Fibroblast of skin of abdomen (primary cell): ENCODE results near the gene INHA.

Source experiments
- DNase-seq: peaks from one replicate; pipeline ENCODE4 v3.0.0-alpha.2; 2013

Gene INHA

DNA sequence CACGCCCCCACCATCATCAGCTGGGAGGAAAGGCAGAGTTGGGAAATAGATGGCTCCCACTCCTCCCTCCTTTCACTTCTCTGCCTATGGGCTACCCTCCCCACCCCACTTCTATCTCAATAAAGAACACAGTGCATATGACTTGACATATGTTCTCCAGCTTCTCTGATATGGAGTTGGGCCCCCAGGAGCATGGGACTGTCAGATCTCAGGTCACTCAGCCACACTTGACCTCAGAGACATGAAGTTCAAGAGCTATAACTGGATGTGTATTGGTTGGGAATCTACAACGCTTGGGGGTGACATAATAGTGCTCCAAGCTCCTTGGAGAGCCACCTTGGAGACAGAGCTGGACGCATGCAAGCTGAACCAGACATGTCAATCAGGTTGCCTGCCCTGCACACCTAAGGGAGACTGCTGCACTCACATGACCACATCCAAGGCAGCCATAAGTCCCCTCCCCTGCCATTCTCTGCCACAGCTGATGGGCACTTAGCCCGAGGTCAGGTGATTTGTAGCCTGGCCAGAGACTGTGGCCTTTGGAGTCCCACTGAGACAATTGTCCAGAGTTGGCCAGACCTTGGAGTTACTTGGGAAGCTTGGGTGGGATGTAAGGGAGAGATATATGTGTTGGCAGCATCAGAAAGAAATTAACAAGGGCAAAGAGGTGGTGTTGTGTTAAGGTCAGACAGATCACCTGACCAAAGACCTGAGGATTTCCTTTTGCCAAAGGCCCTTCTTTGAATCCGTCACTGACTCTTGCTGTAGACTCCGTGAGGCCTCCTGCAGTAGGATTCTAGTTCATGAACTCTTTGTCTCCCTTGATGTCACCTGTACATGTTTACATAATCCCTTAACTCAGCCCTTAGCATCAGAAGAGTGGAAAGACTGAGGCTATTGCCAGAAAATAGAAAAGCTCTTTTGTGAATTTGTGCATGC lies 3.7 kb downstream of the INHA start:
- DNase-seq = no peak

DNA sequence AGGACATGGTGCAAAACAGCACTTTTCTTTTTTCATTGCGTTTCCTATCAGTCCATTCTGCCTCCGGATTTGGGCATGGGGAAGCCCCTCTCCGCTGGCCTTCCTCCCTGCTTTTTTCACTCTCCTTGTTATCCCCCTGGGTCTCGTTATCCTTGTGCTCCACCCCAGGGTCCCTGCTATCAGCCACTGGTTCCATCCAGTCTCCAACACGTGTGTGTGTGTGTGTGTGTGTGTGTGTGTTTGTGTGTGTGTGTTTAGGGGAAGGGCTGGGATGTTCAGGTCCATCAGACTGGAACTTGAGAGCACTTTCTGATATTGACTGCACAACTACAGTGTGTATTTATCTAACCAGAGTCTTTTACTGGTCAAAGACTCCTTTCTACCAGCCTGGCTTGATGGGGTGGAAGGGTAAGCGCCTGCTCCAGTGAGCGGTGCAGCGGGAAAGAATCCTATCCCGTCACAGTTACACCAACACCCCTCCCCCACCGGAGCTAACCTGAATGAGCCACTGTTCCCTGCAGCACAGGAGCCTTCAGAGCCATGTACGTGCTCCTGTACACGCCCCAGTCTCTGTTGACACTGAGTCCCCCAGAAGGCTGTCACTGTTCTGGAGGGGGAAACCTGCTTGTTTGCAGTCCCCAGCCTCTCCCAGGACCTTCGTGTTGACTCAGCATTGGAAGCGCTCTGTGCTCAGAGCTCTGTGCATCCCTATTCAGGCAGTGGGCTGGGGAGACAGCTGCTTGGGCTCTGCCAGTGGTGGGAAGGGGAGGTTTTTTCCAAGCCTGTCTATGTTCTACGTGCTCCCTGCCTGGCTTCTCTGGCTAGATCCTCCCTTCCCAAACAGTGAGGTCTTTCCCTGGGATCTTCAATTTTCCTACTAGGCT lies 4.6 kb downstream of the INHA start:
- DNase-seq = no peak

DNA sequence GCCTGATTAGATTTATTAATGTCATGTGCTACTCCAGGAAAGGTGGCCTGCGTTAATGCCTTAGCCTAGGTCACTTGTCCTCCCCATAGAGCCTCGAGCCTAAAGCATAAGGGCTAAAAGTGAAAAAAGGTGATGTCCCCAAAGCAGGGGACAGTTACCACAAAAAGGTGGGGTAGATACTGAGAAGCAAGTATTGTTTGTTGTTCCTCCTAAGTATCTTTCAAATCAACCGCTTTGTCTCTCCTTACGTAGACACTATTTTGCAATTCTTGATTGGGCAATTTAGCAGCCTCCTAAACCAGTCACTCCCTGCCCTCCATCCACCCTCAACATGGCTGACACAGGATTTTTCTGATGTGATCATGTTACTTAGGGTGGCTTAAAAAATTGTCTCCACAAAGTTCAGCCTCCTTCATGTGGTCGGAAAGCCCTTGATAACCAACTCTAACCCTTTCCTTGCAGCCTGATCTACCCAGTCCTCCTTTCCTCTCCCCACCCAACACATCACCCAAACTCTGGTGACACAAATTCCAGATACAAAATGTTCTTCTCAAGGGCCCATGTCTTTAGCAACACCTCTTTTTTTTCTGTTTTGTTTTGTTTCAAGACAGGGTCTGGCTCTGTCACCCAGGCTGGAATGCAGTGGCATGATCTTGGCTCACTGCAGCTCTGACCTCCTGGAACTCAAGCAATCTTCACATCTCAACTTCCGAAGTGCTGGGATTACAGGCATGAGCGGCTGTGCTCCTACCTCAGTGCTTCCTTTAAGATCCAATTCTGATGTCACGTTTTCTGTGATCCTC lies 6.9 kb downstream of the INHA start:
- no peak for DNase-seq

DNA sequence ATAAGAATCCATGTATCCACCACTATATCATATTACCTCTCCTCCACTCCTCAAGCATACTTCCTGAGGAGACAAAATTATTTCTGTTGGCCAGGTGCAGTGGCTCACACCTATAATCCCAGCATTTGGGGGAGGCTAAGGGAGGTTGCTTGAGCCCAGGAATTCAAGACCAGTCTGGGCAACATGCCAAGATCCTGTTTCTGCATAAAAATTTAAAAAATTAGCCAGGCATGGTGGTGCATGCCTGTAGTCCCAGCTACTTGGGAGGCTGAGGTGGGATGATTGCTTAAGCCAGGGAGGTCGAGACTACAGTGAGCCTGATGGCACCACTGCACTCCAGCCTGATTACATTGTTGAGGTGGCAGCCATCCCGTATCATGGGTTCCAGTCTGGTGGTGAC lies 9.2 kb downstream of the INHA start:
- DNase-seq = no peak

DNA sequence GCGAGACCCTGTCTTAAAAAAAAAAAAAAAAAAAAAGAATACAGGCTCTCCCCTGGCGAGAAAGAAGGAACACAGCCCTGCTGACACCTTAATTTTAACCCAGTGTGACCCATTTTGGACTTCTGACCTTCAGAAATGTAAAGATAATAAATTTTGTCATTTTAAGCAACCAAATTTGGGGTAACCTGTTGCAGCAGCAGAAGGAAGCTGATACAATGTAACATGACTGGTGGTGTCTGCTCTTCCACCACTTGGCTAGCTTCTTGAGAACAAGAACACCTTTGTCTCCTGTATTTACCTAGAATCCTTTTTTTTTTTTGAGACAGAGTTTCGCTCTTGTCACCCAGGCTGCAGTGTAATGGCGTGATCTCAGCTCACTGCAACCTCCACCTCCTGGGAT lies 19.0 kb downstream of the INHA start:
- DNase-seq = no peak

DNA sequence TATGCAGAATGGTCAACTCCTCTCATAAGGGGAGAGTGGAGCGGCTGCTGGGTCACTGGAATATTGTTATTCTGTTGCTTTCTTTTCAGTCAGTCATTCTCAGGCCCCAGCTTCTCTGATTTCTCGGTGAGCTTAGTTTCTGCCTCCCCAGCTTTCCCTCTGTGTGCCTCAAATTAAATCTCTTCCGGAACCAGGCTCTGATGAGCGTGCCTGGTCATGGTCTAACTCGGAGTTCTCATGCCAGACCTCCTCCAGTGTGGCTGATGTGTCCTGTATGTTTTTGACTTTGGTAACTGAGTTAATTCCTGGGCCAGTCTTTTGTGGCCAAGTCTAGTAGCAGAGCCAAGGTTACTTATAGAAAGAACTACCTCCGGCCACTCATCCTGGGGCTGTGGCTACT lies 20.6 kb downstream of the INHA start:
- no peak for DNase-seq

DNA sequence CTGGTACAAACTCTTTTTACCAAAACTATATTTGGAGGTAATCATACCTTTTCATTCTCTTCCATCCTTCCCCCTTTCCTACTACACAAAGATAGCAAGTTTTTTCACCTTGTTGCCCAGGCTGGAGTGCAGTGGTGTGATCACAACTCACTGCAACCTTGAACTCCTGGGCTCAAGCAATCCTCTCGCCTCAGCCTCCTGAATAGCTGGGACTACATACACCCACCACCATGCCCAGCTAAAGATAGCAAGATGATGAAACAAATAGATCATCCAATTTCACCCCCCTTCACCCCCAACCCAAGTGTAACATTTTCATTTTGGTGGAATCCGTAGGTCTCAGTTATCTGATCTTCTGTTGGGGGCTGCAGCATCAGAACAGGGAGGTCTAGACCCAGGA lies 21.0 kb downstream of the INHA start:
- DNase-seq = no peak

DNA sequence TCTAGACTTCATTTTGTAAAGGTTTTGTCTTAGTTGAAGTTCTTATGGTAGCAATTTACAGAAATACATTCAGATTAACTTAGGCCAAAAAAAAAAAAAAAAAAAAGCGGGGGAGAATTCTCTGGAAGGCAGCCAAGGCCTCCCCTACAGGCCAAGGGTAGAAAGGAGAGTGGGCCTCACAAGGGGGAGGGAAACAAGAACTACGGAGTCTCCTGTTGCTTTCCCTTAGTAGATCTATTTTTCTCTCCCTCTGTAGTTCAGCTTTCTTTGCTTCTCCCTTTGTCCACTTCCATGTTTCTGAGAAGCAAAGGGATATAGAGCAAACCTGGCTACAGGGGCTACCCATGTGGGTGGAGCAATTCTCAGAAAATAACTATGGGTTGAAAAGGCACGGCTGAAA lies 23.1 kb downstream of the INHA start:
- peak; percentile 28 for DNase-seq

DNA sequence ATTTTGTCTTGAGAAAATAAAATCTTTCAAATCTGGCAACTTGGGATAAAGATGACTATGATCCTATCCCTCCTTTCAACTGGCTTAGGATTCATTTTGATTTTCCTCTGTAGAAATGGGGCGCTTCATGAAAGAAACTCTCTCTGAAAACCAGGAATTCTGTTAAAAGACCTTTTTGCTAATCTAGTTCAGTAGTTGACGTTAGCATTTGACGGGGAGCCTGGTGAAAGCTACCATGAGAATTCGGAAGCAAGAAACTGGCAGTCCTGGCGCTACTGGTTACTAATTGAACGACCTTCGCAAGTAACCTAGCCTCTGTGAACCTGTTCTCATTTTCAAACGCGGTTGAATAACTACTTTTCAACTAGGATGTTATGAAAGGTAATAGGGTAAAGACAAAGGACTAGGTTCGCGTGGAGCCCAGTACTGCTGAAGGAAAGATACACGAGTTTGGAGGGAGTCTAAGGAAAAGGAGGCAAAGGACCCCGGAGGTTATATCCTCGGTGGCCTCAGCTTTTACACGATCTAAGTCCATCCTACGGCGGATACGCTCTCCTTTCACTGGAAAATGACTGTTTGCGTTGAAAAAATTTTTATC lies 24.9 kb downstream of the INHA start:
- DNase-seq = no peak

DNA sequence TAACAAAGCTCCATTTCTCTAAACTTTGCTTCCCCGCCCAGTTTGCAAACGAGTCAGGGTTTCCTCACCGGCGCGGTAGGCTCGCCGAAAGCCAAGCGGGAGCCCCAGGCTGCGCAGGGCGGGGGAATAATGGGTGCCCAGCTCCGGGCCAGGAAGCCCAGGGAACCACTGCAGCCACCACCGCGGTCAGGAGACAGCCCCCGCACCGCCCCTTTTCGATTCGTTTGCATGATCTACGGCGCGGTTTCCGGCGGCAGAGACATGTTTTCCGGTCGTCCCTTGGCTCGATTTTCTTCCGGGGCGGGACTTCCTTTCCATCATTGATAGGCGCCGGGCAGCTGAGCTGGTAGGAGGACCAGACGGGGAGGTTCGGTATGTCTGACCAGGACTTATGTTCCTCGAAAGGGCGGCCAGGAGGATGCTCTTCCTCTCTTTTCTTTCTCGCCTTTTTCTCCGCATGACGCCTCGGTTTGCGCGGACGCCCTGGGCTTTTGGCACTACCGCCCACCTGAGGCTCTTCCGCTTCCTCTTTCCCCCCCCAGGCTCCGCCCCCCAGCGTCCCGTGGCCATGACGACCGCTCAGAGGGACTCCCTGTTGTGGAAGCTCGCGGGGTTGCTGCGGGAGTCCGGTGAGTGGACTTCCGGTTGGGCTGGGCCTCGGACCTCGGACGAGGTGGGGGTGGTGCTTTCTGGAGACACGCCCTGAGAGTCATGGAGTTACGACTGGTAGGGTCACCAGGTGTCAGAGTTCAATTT lies 25.6 kb downstream of the INHA start, which contains the start of gene STK11IP:
STK11IP (plus strand) TSS at position 306 of the 756 bp plus-strand sequence; CDS start at position 569, 263 bp downstream.
- peak; percentile 97 for DNase-seq

DNA sequence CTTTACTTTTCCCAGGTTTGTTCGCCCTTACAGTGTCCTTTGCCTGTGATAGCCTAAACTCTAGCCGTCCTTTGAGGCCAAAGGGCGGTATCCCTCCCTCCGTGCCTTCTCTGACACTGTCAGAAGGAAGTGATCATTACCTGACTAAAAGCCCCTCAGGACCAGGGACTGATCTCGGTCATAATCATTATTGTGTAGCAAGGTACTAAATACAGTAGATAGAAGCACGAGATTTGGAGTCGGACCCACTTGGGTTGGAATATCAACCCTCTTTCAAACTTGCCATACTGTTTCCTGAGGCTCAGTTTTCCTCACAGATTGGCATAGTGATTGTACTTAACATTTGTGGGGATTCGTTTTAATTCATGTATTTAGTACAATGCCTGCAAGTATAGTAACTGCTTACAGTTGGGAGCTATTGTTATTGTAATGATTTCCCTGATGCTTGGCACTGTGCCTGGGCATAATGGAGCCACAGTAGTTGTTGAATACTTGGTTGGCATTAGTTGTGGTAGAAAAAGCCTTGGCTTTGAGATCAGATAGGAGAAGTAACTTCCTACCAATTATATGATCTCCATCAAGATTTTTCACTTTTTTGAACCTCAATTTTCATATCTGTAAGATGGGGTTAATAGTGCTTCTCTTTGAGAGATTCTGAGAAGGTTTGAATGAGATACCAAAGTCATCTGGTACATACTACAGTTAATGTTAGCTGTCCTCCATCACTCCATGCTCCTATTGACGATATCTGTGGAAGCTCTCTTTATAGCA lies 26.4 kb downstream of the INHA start:
- DNase-seq = no peak

DNA sequence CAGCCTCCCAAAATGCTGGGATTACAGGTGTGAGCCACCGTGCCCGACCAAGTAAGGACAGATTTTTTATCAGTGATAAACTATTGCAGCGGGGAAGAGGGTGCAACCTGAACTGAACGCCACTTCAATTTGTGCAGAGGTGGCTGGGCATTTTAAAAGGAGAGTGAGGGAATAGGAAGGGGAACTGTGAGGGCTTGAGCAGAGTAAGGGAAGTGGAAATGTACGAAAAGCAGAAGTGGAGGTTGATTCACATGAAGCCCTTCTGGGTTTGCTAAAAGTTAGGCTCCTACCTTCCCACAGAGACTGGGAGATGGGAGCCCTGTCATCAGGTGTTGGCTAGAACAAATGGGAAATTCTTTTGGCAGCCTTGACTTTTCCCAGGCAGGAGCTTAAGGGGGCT lies 31.7 kb downstream of the INHA start:
- no peak for DNase-seq

DNA sequence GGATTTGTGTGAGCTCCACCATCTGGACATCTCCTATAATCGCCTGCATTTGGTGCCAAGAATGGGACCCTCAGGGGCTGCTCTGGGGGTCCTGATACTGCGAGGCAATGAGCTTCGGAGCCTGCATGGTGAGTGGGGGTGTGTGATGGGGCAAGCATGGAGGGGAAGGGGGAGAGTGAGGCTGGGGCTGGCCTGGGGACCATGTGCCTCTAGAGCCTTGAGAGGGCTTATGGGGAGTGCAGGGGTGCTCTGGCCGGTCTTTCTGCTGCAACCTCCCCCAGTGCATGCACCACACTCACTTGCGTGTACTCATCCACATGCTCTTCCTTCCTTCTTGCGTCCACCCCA lies 33.5 kb downstream of the INHA start:
- DNase-seq = no peak

DNA sequence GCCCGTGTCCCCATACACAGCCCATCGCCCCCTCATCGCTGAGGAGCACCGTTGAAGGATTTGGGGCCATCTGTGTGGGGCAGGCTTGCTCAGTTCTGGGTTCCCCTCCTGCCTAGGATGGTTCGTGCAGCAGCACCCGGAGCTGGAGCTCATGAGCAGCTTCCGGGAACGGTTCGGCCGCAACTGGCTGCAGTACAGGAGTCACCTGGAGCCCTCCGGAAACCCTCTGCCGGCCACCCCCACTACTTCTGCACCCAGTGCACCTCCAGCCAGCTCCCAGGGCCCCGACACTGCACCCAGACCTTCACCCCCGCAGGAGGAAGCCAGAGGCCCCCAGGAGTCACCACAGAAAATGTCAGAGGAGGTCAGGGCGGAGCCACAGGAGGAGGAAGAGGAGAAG lies 35.8 kb downstream of the INHA start:
- DNase-seq = no peak

DNA sequence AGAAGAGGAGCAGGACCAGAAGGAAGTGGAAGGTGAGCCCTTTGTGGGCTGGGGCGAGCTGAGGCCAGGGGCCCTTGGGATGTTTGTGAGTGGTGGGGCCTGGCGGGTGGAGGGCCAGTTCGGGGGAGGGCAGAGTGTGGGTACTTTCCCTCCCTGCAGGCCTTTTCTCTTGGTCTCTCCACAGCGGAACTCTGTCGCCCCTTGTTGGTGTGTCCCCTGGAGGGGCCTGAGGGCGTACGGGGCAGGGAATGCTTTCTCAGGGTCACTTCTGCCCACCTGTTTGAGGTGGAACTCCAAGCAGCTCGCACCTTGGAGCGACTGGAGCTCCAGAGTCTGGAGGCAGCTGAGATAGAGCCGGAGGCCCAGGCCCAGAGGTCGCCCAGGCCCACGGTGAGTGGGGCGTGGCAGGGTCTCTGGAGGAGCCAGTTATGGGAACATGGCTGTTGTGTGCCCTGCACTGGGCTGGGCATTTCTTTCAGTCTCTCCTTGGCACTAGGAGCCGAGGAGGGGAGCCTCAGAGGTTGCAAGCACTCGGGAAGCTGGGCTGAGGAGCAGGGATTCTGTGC lies 36.4 kb downstream of the INHA start:
- DNase-seq = no peak

DNA sequence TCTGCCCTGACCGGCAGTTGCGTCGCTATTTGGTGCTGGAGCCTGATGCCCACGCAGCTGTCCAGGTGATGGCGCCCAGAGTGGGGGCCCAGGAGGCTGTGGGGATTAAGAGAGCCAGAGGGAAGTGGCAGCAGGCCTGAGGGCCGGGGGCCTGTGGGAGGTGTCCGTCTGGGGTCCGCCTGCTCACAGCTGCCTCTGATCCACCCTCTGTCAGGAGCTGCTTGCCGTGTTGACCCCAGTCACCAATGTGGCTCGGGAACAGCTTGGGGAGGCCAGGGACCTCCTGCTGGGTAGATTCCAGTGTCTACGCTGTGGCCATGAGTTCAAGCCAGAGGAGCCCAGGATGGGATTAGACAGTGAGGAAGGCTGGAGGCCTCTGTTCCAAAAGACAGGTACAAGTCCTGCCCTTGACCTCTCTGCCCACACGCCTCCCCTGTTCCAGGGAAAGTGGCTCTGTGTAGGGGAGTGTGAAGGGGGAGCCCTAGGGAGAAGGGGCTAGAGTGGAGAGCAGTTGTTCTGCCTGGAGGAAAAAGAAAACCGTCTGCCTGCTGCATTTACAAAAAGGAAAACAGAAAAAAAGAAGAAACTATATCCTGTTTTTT lies 37.1 kb downstream of the INHA start:
- DNase-seq = no peak

DNA sequence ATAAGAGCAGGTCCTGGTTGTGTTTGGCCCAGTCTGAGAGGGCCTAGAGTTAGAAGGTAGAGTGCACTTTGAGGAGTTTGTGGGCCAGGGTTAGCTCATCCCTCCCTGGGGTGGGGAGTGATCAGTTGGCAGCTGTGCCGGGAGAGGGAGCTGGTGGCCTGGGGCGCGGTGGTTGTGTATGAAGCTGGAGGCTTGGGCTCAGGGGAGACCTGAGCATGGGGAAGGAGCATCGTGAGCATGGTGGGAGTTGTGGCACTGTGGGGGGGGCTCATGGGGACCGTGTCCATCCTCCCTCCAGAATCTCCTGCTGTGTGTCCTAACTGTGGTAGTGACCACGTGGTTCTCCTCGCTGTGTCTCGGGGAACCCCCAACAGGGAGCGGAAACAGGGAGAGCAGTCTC lies 39.2 kb downstream of the INHA start:
- no peak for DNase-seq

DNA sequence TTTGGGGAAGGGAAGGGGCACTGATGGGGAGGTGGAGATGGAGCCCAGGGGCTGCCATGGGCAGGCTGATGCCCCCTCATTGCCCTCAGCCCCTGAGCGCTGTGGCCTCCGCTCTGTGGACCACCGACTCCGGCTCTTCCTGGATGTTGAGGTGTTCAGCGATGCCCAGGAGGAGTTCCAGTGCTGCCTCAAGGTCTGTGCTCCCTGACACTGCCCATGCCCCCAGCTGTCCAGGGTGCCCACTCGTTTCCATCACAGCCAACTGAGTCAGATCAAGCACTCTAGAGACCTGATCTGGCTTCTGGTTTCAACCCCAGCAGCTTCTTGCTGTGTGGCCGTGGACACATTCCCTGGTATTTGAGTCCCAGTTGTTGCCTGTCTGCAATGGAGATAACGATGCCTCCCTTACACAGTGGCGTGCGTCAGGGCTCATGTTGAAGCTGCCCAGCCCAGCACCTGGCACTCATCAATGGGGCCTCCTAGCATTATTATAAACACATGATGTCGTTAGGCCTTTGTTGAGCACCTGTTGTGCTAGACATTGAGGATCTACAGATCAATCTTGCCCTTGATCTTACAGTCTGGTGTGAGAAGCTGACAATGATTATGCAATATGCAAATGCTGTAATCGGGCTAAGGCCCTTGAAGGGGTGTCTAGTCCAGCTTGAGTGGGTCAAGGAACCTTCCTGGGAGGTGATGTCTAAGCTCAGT lies 39.9 kb downstream of the INHA start:
- no peak for DNase-seq

DNA sequence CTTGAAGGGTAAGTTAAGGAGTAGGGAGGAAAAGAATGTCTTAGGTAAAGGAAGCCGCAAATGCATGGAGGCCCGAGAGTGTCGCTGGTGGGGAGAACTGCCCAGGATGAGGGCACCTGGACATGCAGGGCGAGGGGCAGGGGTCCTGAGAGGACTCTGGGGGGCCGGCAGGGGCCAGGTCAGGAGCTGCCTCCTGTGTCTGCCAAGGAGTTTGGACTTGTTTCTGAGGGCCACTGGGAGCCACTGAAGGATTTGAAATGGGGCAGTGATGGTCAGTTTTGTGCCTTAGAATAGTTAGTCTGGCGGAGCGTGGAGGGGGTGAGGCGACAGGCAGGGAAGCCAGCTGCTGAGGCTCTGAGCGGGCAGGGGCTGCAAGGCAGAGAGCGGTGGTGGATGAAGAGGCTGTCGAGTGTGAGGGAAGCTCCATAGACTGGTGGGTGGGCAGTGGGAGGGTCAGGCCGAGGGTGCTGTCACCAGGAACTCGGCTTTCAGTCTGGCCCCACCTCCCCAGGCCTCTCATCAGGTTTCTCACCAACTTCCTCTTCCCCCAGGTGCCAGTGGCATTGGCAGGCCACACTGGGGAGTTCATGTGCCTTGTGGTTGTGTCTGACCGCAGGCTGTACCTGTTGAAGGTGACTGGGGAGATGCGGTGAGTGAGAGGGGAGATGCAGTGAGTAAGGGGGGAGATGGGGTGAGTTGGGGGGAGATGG lies 40.6 kb downstream of the INHA start:
- no peak for DNase-seq
